CD4-positive, CD25-positive, alpha-beta regulatory T cell (primary cell): ENCODE results near the gene CNIH2. TPM values are rescaled to one million over a fixed set of nuclear protein-coding genes. Genes with fewer than 3 reads are reported as not detected.

Source experiments
- ATAC-seq, 2 donors: fragments of 150-1000 bp; cut with Tn5 transposase; one replicate each; pipeline ENCODE4 v1.10.0; 2021; ENCODE audit warnings: low read depth in 2 of 2, moderate number of reproducible peaks in 2 of 2, moderate library complexity in 1 of 2
- DNase-seq, 3 donors: peaks; one replicate each; pipeline versions ENCODE4 v3.0.0 to v3.0.0-alpha.2; 2012 to 2022; ENCODE audit warnings: mixed read lengths in 1 of 3
- H3K27ac ChIP-seq: one replicate; pipeline ENCODE4 v1.7.0; 2013; ENCODE audit warnings: mild to moderate bottlenecking, low read length; ENCODE audit not compliant: insufficient read depth, poor library complexity, severe bottlenecking
- H3K27me3 ChIP-seq: one replicate; pipeline ENCODE4 v1.7.0; 2013; ENCODE audit warnings: low read length; ENCODE audit not compliant: control insufficient read depth, insufficient read depth
- H3K36me3 ChIP-seq: one replicate; pipeline ENCODE4 v1.7.0; 2013; ENCODE audit warnings: mild to moderate bottlenecking, low read length, moderate library complexity; ENCODE audit not compliant: control insufficient read depth, insufficient read depth
- H3K4me1 ChIP-seq: 2 replicates; pipeline ENCODE4 v1.7.0; 2013; ENCODE audit warnings: mild to moderate bottlenecking, low read length; ENCODE audit not compliant: insufficient read depth, control insufficient read depth, poor library complexity, severe bottlenecking
- H3K4me3 ChIP-seq: one replicate; pipeline ENCODE4 v1.7.0; 2013; ENCODE audit warnings: low read depth, mild to moderate bottlenecking, low read length, moderate library complexity
- H3K9me3 ChIP-seq, 2 experiments: 1 replicate in 1 of 2; 2 replicates in 1 of 2; pipeline ENCODE4 v1.7.0; 2013; ENCODE audit warnings: low read length in 2 of 2, mild to moderate bottlenecking in 1 of 2, moderate library complexity in 1 of 2; ENCODE audit not compliant: control insufficient read depth in 2 of 2
- H3K27ac Mint-ChIP-seq, 3 donors: one replicate each; pipeline ENCODE4 v1.8.0; 2020 to 2022; ENCODE audit warnings: mild to moderate bottlenecking in 3 of 3, mixed read lengths in 3 of 3, moderate library complexity in 2 of 3
- H3K27me3 Mint-ChIP-seq: one replicate; pipeline ENCODE4 v1.8.0; 2022; ENCODE audit warnings: mild to moderate bottlenecking, mixed read lengths
- H3K36me3 Mint-ChIP-seq: one replicate; pipeline ENCODE4 v1.8.0; 2020; ENCODE audit warnings: mixed read lengths
- H3K4me1 Mint-ChIP-seq, 4 donors: one replicate each; pipeline ENCODE4 v1.8.0; 2020 to 2022; ENCODE audit warnings: mixed read lengths in 4 of 4, mild to moderate bottlenecking in 1 of 4
- H3K4me3 Mint-ChIP-seq, 4 donors: one replicate each; pipeline ENCODE4 v1.8.0; 2020 to 2022; ENCODE audit warnings: mild to moderate bottlenecking in 4 of 4, mixed read lengths in 4 of 4, moderate library complexity in 3 of 4
- H3K9me3 Mint-ChIP-seq, 7 donors: one replicate each; pipeline ENCODE4 v1.8.0; 2020 to 2022; ENCODE audit warnings: mixed read lengths in 7 of 7, mild to moderate bottlenecking in 3 of 7, moderate library complexity in 2 of 7
- polyA plus RNA-seq, 4 donors: library from polyadenylated mRNA; unstranded; fragments of 300-500 nt; fragmentation: Illumina TruSeq; gene quantifications; one replicate each; pipeline ENCODE4 v1.2.3, GENCODE V29; 2021
- total RNA-seq: library from RNA; stranded (reverse); gene quantifications from one replicate; pipeline ENCODE4 v1.2.3, GENCODE V29; 2022

CNIH2 gene
- total and polyA plus RNA-seq, 5 donors from 2014 or later, result 4.5 TPM; not detected in 4

DNA sequence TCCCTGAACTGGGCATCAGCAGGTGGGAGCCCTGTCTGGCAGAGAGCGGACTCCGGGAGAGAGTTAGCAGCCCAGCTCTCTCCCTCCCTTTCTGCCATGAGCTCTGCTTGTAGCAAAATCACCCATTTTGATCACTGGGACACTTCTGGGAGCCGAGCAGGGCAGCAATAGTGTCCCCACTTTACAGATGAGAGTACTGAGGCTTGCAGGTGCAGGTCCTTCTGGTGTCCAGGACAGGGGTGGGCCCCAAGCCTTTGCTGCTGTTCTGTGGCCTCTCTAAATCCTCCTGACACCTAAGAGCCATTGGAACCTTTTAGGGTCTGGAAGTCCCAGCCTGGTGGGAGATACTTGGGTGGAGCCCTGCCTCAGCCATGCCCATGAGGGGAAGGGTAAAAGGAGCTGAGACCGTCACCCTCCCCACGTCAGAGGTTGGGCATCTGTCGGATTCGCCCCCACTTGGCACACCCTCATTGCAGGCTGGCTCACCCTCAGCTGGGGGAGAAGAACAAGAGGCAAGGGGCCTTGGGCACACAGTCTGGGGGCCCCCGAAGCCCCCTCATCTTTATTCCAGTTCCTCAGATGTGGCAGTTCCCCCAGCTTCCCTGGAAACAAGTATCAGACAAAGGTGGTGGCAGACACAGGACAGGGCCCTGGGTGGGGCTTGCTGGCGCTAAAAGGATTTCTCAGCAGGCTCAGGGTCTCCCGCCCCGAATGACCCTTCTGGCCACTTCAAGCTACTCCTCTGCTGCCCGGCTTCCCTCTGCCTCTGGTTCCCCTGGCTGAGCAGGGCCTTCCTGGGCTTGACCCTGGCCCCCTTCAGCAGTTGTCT, 53.8 kb downstream of the CNIH2 start:
- H3K4me3 Mint-ChIP-seq, result no peak overlapping the region
- no peaks in the 10 kb centered on the region for H3K9me3 ChIP-seq
- H3K36me3 ChIP-seq, result no peaks in the 10 kb centered on the region
- no peaks in the 10 kb centered on the region for H3K9me3 Mint-ChIP-seq
- no peak overlapping the region for H3K4me3 ChIP-seq
- H3K27me3 ChIP-seq, result no peaks in the 10 kb centered on the region
- no peaks in the 10 kb centered on the region for H3K27me3 Mint-ChIP-seq
- H3K27ac ChIP-seq, result no peak overlapping the region
- no peaks in the 10 kb centered on the region for H3K36me3 Mint-ChIP-seq
- peaks cover 4 to 32% (median 18%) of the 10 kb centered on the region in 4 donors for H3K4me1 Mint-ChIP-seq
- DNase-seq (no peak), ATAC-seq (no peak)
- H3K27ac Mint-ChIP-seq, result no peak overlapping the region
- peaks cover 34% of the 10 kb centered on the region for H3K4me1 ChIP-seq

DNA sequence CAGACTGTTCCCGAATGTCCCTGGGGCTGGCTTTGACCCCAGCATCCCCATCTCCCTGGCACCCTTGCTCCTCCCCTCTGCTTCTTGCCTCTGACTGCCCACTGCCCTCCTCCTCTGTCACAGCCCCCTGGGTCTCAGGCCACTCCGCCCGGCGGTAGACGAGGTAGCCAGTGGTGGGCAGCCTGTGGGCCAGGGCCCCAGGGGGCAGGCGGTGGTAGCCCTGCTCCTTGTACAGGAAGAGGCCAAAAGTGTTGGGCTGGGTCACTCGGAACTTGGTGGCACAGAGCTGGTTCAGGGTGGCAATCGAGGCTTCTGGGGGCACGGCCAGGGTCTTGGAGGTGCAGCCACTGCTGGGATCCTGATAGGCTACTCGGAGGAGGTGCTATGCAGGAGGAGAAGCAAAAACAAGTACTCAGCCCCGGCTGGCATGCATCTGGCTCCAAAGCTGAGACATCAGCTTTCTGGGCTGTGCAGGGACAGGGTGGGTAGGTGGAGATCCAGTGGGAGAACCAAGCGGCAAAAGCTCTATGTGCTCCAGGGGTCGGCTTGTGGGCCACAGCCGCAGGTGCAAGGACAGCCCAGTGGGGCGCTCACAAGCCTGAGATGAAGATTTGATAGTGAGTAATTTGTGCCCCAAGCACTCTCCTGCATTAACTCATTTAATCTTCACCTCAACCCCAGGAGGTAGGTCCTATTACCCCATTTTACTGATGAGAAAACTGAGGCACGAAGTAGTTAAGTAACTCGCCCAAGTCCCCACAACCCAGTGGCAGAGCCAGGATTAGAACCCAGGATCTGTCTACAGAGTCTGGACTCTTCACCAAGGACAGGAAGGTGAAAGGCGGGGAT, 54.6 kb downstream of the CNIH2 start:
- H3K4me3 Mint-ChIP-seq, result peak overlapping the region in 1 of 4 donors; percentile 63
- no peaks in the 10 kb centered on the region for H3K27me3 Mint-ChIP-seq
- no peak overlapping the region for H3K27ac Mint-ChIP-seq
- peaks cover 3% of the 10 kb centered on the region for H3K36me3 Mint-ChIP-seq
- Histone ChIP-seq H3K4me1 (peaks cover 33% of the 10 kb centered on the region), H3K4me3 (no peak overlapping the region), H3K27me3 (no peaks in the 10 kb centered on the region), H3K9me3 (no peaks in the 10 kb centered on the region), H3K27ac (no peak overlapping the region), H3K36me3 (no peaks in the 10 kb centered on the region)
- H3K9me3 Mint-ChIP-seq, result no peaks in the 10 kb centered on the region
- DNase-seq (no peak), ATAC-seq (no peak)
- peaks cover under 1 to 32% (median 17%) of the 10 kb centered on the region in 4 donors for H3K4me1 Mint-ChIP-seq

DNA sequence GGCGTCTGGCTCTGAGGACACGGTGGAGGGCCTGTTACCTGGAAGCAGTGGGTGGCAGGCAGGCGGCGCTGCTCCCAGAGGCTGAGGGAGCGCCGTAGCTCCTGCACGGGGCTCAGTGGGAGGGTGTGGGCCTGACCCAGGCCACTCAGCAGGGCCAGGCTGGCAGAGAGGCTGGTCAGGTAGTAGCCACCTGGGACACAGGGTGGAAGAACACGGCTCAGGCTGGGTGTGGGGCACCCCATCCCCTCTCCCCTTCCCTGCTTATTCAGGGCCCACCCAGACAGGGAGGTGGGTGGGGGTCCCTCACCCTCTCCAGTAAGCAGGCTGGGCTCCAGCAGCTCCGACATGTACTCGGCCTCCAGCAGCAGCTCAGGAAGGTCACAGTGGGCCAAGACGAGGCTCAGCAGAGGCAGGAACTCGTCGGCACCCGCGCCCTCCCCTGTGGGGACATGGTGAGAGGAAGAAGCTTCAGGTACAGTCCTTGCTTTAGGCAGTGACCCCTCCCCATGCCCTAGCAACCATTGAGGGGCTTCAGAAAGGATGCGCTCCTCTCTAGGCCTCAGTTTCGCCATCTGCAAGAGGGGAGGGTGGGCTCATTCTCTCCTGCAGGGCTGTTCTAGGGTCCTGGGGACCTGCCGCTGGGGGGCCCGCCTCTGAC, 55.4 kb downstream of the CNIH2 start:
- Histone ChIP-seq H3K9me3 (no peaks in the 10 kb centered on the region), H3K36me3 (peaks cover 3% of the 10 kb centered on the region), H3K27me3 (no peaks in the 10 kb centered on the region), H3K4me1 (peaks cover 25% of the 10 kb centered on the region), H3K4me3 (no peak overlapping the region), H3K27ac (no peak overlapping the region)
- H3K4me3 Mint-ChIP-seq, result no peak overlapping the region
- no peaks in the 10 kb centered on the region for H3K9me3 Mint-ChIP-seq
- DNase-seq, result no peak
- H3K27me3 Mint-ChIP-seq, result no peaks in the 10 kb centered on the region
- ATAC-seq, result no peak
- H3K27ac Mint-ChIP-seq, result no peak overlapping the region
- H3K36me3 Mint-ChIP-seq, result peaks cover 3% of the 10 kb centered on the region
- H3K4me1 Mint-ChIP-seq, result peaks cover 0 to 27% (median 11%) of the 10 kb centered on the region in 4 donors

Other genes with a start within 250 kb of the CNIH2 start
- not detected for gene GAL3ST3, start 229.0 kb upstream of the CNIH2 start, total RNA-seq
- not detected for gene GAL3ST3, start 229.0 kb upstream of the CNIH2 start, polyA plus RNA-seq
- gene SF3B2, start 225.8 kb upstream of the CNIH2 start, total RNA-seq, result 172 TPM
- 10 to 100 TPM; 67.6 to 79.7 (median 75.2) TPM for gene SF3B2, start 225.8 kb upstream of the CNIH2 start, polyA plus RNA-seq
- 306 TPM for gene PACS1, start 207.9 kb upstream of the CNIH2 start, total RNA-seq
- gene PACS1, start 207.9 kb upstream of the CNIH2 start, polyA plus RNA-seq, result 10 to 100 TPM; 43.8 to 57.8 (median 47.1) TPM
- 42.1 TPM for gene KLC2, start 20.5 kb upstream of the CNIH2 start, total RNA-seq
- gene KLC2, start 20.5 kb upstream of the CNIH2 start, polyA plus RNA-seq, result 1 to 10 TPM; 2.5 to 3.8 (median 3.3) TPM
- gene RAB1B, start 9.5 kb upstream of the CNIH2 start, total RNA-seq, result 79.6 TPM
- gene RAB1B, start 9.5 kb upstream of the CNIH2 start, polyA plus RNA-seq, result 10 to 100 TPM; 13.1 to 19.6 (median 15.1) TPM
- 29.3 TPM for gene YIF1A, start 11.0 kb downstream of the CNIH2 start, total RNA-seq
- 10 to 100 TPM; 48.3 to 71.3 (median 55.3) TPM for gene YIF1A, start 11.0 kb downstream of the CNIH2 start, polyA plus RNA-seq
- gene TMEM151A, start 13.7 kb downstream of the CNIH2 start, total RNA-seq, result not detected
- gene TMEM151A, start 13.7 kb downstream of the CNIH2 start, polyA plus RNA-seq, result not detected
- 0.30 TPM for gene CD248, start 38.9 kb downstream of the CNIH2 start, total RNA-seq
- gene CD248, start 38.9 kb downstream of the CNIH2 start, polyA plus RNA-seq, result under 1 TPM; 0.06 to 0.11 (median 0.10) TPM
- 0.57 TPM for gene RIN1, start 58.3 kb downstream of the CNIH2 start, total RNA-seq
- 1 to 10 TPM in 1 of 4 donors, under 1 TPM in 3; 0.33 to 1.0 (median 0.95) TPM for gene RIN1, start 58.3 kb downstream of the CNIH2 start, polyA plus RNA-seq
- 53.4 TPM for gene BRMS1, start 66.9 kb downstream of the CNIH2 start, total RNA-seq
- 10 to 100 TPM; 74.7 to 90.4 (median 82.5) TPM for gene BRMS1, start 66.9 kb downstream of the CNIH2 start, polyA plus RNA-seq
- gene B4GAT1, start 69.5 kb downstream of the CNIH2 start, total RNA-seq, result 3.5 TPM
- 10 to 100 TPM in 3 of 4 donors, 1 to 10 TPM in 1; 8.4 to 15.1 (median 12.3) TPM for gene B4GAT1, start 69.5 kb downstream of the CNIH2 start, polyA plus RNA-seq
- 3.4 TPM for gene SLC29A2, start 93.6 kb downstream of the CNIH2 start, total RNA-seq
- gene SLC29A2, start 93.6 kb downstream of the CNIH2 start, polyA plus RNA-seq, result 1 to 10 TPM in 3 of 4 donors, under 1 TPM in 1; 0.83 to 2.3 (median 1.6) TPM
- gene NPAS4, start 142.9 kb downstream of the CNIH2 start, total RNA-seq, result not detected
- not detected for gene NPAS4, start 142.9 kb downstream of the CNIH2 start, polyA plus RNA-seq
- gene MRPL11, start 160.7 kb downstream of the CNIH2 start, total RNA-seq, result 22.7 TPM
- gene MRPL11, start 160.7 kb downstream of the CNIH2 start, polyA plus RNA-seq, result 10 to 100 TPM; 80.4 to 96.9 (median 84.5) TPM
- 9.6 TPM for gene PELI3, start 188.7 kb downstream of the CNIH2 start, total RNA-seq
- gene PELI3, start 188.7 kb downstream of the CNIH2 start, polyA plus RNA-seq, result 1 to 10 TPM; 4.4 to 9.3 (median 5.7) TPM
- gene DPP3, start 202.3 kb downstream of the CNIH2 start, total RNA-seq, result 29.5 TPM
- 10 to 100 TPM; 27.1 to 38.7 (median 32.8) TPM for gene DPP3, start 202.3 kb downstream of the CNIH2 start, polyA plus RNA-seq
- 16.4 TPM for gene BBS1, start 232.5 kb downstream of the CNIH2 start, total RNA-seq
- gene BBS1, start 232.5 kb downstream of the CNIH2 start, polyA plus RNA-seq, result 1 to 10 TPM; 5.6 to 9.4 (median 7.0) TPM